Measurements from ENCODE around the gene RAB7B.
A peak's percentile ranks its signal among the peaks of the same experiment; 100 is the strongest.

Gene RAB7B

DNA sequence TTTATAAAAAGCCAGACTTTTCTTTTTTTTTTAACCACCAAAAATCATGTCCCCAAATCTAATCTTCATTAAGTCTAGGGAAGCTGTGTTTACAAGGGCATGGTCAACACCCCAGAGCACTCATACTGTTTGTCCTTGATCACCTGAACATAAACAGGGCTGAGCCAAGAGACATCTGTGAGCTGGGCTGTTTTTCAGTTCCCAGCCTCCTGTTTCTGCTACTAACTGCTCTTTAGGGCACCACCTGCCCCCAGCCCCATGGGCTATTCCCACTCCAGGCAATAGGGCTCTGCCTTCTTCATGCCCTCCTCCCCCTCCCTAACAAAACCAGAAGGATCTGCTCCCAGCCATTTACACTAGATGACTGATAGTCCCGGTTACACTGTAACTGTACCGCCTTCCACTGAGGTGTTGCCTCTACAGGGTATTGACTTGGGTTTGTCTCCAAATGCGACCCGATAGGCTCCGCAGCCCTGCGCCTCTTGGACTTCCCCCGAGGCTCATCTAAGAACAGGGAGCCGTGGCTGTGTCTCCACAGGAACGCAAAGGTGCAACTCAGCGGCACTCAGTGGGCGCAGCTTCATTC lies 48.3 kb downstream of the RAB7B start:
- TF ChIP-seq, protein P1, sequence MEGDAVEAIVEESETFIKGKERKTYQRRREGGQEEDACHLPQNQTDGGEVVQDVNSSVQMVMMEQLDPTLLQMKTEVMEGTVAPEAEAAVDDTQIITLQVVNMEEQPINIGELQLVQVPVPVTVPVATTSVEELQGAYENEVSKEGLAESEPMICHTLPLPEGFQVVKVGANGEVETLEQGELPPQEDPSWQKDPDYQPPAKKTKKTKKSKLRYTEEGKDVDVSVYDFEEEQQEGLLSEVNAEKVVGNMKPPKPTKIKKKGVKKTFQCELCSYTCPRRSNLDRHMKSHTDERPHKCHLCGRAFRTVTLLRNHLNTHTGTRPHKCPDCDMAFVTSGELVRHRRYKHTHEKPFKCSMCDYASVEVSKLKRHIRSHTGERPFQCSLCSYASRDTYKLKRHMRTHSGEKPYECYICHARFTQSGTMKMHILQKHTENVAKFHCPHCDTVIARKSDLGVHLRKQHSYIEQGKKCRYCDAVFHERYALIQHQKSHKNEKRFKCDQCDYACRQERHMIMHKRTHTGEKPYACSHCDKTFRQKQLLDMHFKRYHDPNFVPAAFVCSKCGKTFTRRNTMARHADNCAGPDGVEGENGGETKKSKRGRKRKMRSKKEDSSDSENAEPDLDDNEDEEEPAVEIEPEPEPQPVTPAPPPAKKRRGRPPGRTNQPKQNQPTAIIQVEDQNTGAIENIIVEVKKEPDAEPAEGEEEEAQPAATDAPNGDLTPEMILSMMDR (conservative IDR thresholded peaks at IDR 0.05; ENCODE audit: control insufficient read depth, insufficient read depth, low read depth, low read length): no peak
- H3K4me3 ChIP-seq (ENCODE audit: control insufficient read depth, low read depth, low read length): no peak overlapping the region
- DNase-seq (ENCODE audit: low read depth): no peak

DNA sequence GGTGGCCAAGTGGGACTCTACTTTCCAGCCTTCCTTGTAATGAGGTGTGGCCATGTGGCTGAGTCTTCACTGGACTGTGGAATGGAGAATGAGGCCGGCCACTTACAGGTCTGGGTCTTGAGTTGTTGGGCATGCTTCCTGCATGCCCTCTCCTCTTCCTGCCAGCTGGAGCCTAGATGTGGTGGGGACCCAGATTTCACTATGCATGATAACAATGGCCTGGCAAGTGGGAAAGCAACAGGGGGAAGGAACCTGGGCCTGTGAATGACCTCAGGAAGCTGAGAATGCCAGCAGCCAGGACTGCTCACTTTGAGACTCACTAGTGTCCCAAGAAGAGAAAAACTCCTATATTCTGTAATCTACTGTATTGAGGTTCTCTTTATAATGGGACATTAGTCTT lies 51.4 kb downstream of the RAB7B start:
- no peak overlapping the region for H3K4me3 ChIP-seq (ENCODE audit: control insufficient read depth, low read depth, low read length)
- no peak for DNase-seq (ENCODE audit: low read depth)
- TF ChIP-seq, protein P1 (conservative IDR thresholded peaks at IDR 0.05; ENCODE audit: control insufficient read depth, insufficient read depth, low read depth, low read length): no peak

DNA sequence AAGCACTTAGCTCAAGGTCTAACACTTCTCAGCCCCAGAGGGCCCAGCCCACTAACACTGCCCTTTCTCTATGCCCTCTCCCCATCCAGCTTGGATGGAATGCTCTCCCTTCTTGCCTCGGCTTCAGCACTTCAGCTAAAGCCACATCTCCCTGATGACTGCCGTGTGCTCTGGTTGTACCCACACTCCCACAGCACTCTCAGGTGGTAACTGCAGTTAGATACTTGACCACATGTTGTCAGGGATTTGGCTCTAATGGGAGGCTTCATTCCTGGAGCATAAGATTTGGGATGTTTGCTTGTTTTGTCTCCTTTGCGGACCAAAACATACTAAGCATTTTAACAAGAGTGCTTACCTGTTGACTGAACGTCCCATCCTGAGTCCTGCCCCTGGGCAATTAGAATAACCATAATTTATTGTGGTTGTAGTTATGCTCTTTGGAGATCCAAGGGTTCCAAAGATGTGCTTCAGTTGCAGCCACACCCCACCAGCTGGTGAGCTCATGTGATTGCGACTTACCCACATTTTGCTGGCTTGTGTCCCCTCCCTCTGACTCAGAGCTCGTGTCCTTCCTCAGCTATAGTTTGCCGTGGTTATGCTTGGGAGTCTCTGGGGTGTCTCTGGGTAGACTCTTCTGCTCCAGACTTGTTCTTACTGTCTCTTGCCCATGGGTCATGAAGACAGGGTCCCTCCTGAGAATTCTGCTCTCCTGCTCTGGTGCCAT lies 52.2 kb downstream of the RAB7B start:
- no peak overlapping the region for H3K4me3 ChIP-seq (ENCODE audit: control insufficient read depth, low read depth, low read length)
- DNase-seq (ENCODE audit: low read depth): peak; percentile 82
- TF ChIP-seq, protein P1 (conservative IDR thresholded peaks at IDR 0.05; ENCODE audit: control insufficient read depth, insufficient read depth, low read depth, low read length): no peak

DNA sequence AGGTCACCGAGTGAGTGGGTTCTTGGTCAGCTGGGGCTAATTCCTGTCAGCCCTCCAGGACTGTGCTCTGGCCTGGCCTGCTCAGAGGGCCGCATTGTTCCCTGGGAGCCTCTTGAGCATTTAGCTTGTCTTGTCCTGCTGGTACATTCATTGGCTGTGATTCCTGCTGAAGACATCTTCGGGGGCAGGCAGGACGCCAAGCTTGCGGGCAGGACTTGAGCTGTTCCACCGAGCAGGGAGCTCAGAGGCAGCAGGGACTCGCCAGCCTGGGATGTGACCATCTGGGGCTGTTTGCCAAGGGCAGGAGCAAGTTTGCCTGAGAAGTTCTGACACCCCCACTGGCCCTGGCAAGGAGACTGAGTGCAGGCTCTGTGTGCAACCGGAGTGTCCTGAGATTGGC lies 52.9 kb downstream of the RAB7B start:
- H3K4me3 ChIP-seq (ENCODE audit: control insufficient read depth, low read depth, low read length): no peak overlapping the region
- peak; percentile 71 for DNase-seq (ENCODE audit: low read depth)
- TF ChIP-seq, protein P1 (conservative IDR thresholded peaks at IDR 0.05; ENCODE audit: control insufficient read depth, insufficient read depth, low read depth, low read length): no peak

DNA sequence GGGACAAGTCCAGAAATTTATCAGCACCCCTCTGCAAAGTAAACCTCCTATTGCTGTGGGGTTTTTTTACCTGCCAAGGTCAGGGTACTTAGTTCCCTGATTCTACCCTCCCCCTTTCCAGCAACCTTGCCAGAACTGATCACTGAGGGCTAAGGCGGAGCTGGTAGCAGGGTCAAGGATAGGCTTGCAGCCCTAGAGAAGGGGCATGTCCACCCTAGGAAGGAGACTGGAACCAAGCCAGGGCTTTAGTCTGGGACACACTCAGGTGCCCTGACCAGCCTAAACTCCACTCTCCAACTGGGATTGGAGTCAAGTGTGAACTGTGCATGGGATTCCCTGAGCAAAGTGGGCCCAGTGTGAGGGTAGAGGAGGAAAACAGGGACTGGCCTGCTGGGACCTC lies 53.4 kb downstream of the RAB7B start:
- no peak for DNase-seq (ENCODE audit: low read depth)
- TF ChIP-seq, protein P1 (conservative IDR thresholded peaks at IDR 0.05; ENCODE audit: control insufficient read depth, insufficient read depth, low read depth, low read length): no peak
- H3K4me3 ChIP-seq (ENCODE audit: control insufficient read depth, low read depth, low read length): no peak overlapping the region

DNA sequence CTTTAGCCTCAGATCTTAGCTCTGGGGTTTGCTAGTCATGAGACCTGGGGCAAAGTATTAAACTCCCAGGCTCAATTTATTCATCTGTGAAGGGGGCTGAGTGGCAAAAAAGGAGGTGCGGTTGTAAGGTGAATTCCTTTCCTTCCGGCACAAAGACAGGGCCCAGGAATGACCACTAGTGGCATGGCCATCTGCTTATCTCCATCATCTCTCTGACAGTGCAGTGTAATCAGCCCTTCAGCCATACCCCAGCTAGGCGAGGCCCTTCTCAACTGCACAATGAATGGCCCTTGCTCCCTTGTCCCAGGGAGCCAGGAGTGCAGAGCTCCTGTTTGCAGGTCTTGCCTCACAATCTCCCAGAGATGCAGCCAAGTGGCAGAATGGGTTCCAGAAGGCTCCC lies 54.3 kb downstream of the RAB7B start:
- TF ChIP-seq, protein P1 (conservative IDR thresholded peaks at IDR 0.05; ENCODE audit: control insufficient read depth, insufficient read depth, low read depth, low read length): no peak
- H3K4me3 ChIP-seq (ENCODE audit: control insufficient read depth, low read depth, low read length): no peak overlapping the region
- no peak for DNase-seq (ENCODE audit: low read depth)

Measured in fibroblast of mammary gland (primary cell).